ENCODE measurements around the gene COL6A1.
A peak's percentile ranks its signal among the peaks of the same experiment; 100 is the strongest.
"Not testable (repeated sequence)": the region's sequence is repeated elsewhere in the genome, so short reads cannot be mapped to it uniquely, and the experiment has no call there.

Gene COL6A1

DNA sequence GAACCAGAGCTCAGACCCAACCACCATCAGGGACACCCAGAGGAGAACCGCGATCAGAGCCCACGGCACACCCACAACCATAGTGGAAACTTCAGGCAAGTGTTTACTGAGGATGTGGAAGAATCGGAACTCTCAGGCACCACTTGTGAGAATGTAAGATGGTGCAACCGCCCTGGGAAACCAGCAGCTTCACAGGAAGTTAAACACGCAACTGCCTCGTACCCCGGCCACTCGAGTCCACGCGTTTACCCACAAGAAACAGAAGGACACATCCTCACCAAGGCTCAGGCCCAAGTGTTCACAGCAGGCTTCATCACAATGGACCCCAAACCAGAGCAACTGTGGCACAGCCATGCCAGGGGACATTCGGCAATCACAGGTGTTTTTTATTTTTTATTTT lies 64.9 kb downstream of the COL6A1 start:
- Histone ChIP-seq H3K4me1 (ENCODE audit: control insufficient read depth, insufficient read depth, low read length, poor library complexity, severe bottlenecking) (peaks cover 10% of the 10 kb centered on the region), H3K36me3 (ENCODE audit: control insufficient read depth, insufficient read depth, low read length) (no peaks in the 10 kb centered on the region), H3K9me3 (ENCODE audit: control insufficient read depth, low read length) (no peaks in the 10 kb centered on the region), H3K4me3 (ENCODE audit: extremely low read depth, insufficient read depth, low read length, poor library complexity, severe bottlenecking) (no peak overlapping the region), H3K27ac (ENCODE audit: low read depth, low read length, severe bottlenecking) (no peak overlapping the region)
- WGBS, 2 experiments (ENCODE audit: insufficient coverage in 2 of 2): 96 to 99% methylated on average over 8 to 9 of the region's 12 CpGs

DNA sequence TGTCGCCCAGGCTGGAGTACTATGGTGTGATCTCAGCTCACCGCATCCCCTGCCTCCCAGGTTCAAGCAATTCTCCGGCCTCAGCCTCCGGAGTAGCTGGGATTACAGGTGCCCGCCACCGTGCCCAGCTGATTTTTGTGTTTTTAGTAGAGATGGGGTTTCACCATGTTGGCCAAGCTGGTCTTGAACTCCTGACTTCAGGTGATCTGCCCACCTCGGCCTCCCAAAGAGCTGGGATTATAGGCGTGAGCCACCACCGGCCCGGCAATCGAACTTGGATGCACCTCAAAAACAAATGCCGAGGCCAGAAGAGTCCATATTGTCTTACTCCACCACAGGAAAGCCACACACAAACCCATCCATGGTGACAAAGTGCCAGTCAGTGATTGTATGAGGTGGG lies 65.3 kb downstream of the COL6A1 start:
- WGBS, 2 experiments (ENCODE audit: insufficient coverage in 2 of 2): 94 to 95% methylated on average over 8 to 9 of the region's 12 CpGs
- H3K9me3 ChIP-seq (ENCODE audit: control insufficient read depth, low read length); H3K27ac ChIP-seq (ENCODE audit: low read depth, low read length, severe bottlenecking): not testable (repeated sequence)

DNA sequence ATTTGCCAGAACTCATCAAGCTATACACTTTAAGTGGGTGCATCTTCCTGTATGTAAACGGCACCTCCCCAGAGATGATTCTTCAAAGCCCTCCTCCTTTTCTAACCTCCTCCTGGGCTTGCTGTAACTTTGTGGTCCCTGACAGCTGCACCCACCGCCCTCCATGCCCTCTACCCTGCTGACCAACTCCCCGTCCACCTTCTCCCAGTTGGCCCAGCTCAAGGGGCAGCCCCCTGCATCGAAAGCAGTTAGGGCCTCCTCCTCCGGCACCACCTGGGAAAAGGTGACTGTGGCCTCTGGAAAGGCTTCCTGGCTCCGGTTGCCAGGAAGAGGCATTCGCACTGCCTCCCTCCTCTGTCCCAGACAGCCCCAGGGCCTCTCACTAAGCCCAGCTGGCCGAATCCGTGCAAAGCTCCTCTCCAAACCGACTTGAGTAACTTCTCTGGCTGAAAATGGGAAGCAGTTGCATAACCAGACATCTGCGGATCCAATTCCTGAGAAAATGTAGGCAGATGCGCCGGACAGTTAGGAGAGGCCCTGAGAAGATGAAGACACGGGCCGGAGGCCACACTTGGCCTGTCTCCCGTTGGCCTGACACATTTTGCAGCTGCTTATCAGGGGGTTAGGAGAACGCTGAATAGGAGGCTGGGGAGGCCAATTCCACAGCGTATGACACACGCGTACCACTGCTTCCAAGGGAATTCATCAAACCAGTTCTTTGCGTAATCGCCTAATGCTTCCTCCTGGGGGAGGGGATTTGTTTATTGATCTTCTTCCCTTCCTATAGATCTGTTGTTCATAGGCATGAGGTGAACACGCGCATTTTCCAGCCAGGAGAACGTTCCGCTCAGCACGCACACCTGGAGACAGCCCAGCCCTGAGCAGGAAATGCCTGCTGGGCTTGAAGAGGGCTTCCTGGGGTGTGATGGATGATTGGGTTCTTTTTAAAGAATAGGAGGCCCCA lies 67.6 kb downstream of the COL6A1 start:
- H3K4me3 ChIP-seq (ENCODE audit: extremely low read depth, insufficient read depth, low read length, poor library complexity, severe bottlenecking): no peak overlapping the region
- H3K27ac ChIP-seq (ENCODE audit: low read depth, low read length, severe bottlenecking): peak overlapping the region; percentile 41
- 65 to 74% methylated on average over 16 to 23 of the region's 27 CpGs for WGBS, 2 experiments (ENCODE audit: insufficient coverage in 2 of 2)
- H3K4me1 ChIP-seq (ENCODE audit: control insufficient read depth, insufficient read depth, low read length, poor library complexity, severe bottlenecking): peaks cover 12% of the 10 kb centered on the region
- H3K9me3 ChIP-seq (ENCODE audit: control insufficient read depth, low read length): no peaks in the 10 kb centered on the region
- no peaks in the 10 kb centered on the region for H3K36me3 ChIP-seq (ENCODE audit: control insufficient read depth, insufficient read depth, low read length)

More for the DNA sequence above, 65.3 kb downstream of the COL6A1 start:
- not testable (repeated sequence) for H3K4me3 ChIP-seq (ENCODE audit: extremely low read depth, insufficient read depth, low read length, poor library complexity, severe bottlenecking); H3K36me3 ChIP-seq (ENCODE audit: control insufficient read depth, insufficient read depth, low read length); H3K4me1 ChIP-seq (ENCODE audit: control insufficient read depth, insufficient read depth, low read length, poor library complexity, severe bottlenecking)

DNA sequence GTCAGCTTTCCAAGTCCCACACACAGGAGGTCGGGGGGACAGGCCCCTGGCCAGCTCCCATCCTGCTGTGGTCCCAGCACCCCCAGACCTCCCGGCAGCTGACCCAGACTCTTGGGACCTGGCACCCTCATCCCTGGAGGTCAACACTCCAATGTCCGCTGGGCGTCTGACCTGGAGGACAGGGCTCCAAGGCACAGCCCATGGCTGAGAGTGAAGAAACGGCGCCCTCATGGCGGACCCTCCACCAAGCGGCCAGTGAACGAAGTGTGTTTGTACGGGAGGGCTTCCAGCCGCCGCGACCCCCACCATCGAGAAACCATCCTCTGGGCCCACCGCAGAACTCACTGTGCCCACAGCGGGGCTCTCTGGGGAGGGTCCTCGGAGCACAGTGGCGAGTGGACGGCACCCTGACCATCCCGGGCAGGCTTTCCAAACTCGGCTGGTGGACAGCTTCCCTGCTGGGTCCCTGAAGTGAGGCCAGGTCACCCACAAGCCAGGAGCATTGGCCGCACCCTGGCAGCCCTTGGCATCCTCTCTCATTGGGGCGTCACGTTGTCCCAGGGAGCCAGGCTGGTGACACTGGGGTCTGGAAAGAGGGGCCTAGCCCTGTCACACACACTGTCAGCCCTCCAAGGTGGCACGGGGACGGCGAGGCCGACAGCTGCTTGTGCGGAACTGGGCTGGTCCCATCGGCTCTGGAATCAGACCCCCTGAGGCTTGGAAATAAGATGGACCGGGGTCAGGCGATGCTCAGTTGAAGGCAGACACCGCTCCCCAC lies 68.5 kb downstream of the COL6A1 start:
- Histone ChIP-seq H3K4me3 (ENCODE audit: extremely low read depth, insufficient read depth, low read length, poor library complexity, severe bottlenecking) (no peak overlapping the region), H3K4me1 (ENCODE audit: control insufficient read depth, insufficient read depth, low read length, poor library complexity, severe bottlenecking) (peaks cover 12% of the 10 kb centered on the region), H3K27ac (ENCODE audit: low read depth, low read length, severe bottlenecking) (no peak overlapping the region), H3K9me3 (ENCODE audit: control insufficient read depth, low read length) (no peaks in the 10 kb centered on the region), H3K36me3 (ENCODE audit: control insufficient read depth, insufficient read depth, low read length) (no peaks in the 10 kb centered on the region)
- WGBS, 2 experiments (ENCODE audit: insufficient coverage in 2 of 2): 92 to 94% methylated on average over 30 to 33 of the region's 33 CpGs

DNA sequence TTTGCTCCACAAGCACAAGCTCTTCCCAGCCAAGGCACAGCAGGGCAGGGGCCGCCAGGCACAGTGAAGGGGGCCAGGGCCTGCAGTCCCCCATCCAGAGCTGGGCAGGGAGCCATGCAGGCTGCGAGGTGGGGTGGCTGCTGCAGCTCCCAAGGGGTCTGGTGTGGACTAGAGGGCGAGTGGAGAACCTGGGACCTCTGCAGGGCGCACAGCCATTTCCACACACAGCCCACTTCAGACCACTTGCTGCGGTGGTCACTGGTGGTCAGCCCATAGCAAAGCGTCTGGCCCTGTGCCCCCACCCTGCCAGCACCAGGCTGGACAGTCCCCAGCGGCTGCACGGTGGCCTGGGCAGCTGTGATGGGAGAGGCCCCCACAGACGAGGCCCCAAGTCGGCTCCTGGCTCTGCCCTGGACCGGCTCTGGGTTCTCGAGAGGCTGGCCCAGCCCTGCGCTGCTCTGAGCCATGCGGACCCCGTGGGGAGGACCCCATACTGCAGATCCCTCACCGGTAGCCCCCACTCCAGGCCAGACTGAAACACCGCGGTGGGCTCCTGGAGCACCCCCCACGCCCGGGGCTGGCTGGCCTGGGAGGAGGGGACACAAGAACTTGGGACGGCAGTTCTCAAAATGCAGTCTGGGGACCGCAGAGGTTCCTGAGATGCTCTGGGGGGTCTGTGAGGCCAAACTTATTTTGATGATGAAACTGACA lies 69.3 kb downstream of the COL6A1 start:
- no peak overlapping the region for H3K4me3 ChIP-seq (ENCODE audit: extremely low read depth, insufficient read depth, low read length, poor library complexity, severe bottlenecking)

DNA sequence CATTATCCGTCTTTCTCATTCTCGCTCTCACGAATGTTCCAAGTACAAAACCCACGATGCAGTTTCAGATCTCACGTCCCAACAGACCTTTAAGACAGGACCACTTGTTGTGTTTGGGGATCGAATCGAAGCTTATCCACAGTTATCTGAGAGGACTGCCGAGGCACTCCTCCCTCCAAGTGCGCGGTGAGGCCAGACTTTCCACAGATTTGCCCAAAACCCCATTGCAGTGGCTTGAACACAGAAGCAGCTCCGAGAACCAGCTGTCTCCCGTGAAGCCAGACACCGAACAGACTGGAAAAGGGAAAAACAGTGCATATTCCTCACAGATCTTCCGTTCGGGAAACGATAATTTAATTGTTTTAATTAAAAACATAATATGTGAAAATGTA lies 69.8 kb downstream of the COL6A1 start:
- Histone ChIP-seq H3K36me3 (ENCODE audit: control insufficient read depth, insufficient read depth, low read length) (no peaks in the 10 kb centered on the region), H3K4me1 (ENCODE audit: control insufficient read depth, insufficient read depth, low read length, poor library complexity, severe bottlenecking) (peaks cover 14% of the 10 kb centered on the region), H3K4me3 (ENCODE audit: extremely low read depth, insufficient read depth, low read length, poor library complexity, severe bottlenecking) (no peak overlapping the region), H3K9me3 (ENCODE audit: control insufficient read depth, low read length) (no peaks in the 10 kb centered on the region), H3K27ac (ENCODE audit: low read depth, low read length, severe bottlenecking) (no peak overlapping the region)
- 94 to 98% methylated on average over 10 to 15 of the region's 16 CpGs for WGBS, 2 experiments (ENCODE audit: insufficient coverage in 2 of 2)

More for the DNA sequence above, 69.3 kb downstream of the COL6A1 start:
- Histone ChIP-seq H3K4me1 (ENCODE audit: control insufficient read depth, insufficient read depth, low read length, poor library complexity, severe bottlenecking) (peaks cover 12% of the 10 kb centered on the region), H3K27ac (ENCODE audit: low read depth, low read length, severe bottlenecking) (no peak overlapping the region), H3K36me3 (ENCODE audit: control insufficient read depth, insufficient read depth, low read length) (no peaks in the 10 kb centered on the region), H3K9me3 (ENCODE audit: control insufficient read depth, low read length) (no peaks in the 10 kb centered on the region)
- whole genome bisulfite sequencing, 2 experiments (ENCODE audit: insufficient coverage in 2 of 2): 94 to 96% methylated on average over 20 of the region's 22 CpGs

DNA sequence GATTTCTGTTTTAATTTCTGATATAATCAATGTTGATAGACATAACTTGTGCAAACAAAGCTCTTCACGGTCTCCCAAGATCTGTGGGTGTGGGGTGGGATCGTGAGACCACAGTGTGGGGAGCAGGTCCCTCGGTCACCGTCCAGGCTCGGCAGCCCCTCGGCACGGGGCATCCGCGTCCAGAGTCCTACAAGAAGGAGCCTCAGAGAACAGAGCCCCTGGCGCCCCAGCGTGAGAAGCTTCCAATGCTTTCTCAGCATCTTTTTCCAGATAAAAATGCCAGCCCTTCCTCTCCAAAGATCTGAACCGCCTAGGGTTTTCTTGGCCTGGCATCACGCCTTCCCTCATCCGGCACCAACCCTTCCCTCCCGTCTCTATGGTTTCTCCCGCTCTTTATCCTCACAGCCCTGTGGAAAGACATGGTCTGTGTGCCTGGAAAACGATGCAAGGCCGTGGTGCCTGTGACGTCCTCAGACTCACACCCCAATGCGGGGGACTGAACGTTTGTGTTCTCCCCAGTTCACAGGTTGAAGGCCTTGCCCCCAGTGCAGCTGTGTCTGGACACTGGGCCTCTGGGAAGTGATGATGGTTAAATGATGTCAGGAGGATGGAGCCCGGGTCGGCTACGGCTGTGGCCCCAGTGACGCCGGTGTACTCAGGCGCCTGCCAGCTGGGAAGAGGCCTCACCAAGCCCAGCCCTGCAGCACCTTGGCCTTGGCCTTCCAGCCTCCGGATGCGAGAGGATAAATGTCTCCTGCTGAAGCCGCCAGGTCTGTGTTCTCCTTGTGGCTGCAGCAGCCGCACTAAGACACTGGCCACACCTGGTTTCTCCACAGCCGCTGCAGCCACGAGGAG lies 70.5 kb downstream of the COL6A1 start:
- H3K27ac ChIP-seq (ENCODE audit: low read depth, low read length, severe bottlenecking): no peak overlapping the region
- 93% methylated on average over 27 to 32 of the region's 33 CpGs for WGBS, 2 experiments (ENCODE audit: insufficient coverage in 2 of 2)

DNA sequence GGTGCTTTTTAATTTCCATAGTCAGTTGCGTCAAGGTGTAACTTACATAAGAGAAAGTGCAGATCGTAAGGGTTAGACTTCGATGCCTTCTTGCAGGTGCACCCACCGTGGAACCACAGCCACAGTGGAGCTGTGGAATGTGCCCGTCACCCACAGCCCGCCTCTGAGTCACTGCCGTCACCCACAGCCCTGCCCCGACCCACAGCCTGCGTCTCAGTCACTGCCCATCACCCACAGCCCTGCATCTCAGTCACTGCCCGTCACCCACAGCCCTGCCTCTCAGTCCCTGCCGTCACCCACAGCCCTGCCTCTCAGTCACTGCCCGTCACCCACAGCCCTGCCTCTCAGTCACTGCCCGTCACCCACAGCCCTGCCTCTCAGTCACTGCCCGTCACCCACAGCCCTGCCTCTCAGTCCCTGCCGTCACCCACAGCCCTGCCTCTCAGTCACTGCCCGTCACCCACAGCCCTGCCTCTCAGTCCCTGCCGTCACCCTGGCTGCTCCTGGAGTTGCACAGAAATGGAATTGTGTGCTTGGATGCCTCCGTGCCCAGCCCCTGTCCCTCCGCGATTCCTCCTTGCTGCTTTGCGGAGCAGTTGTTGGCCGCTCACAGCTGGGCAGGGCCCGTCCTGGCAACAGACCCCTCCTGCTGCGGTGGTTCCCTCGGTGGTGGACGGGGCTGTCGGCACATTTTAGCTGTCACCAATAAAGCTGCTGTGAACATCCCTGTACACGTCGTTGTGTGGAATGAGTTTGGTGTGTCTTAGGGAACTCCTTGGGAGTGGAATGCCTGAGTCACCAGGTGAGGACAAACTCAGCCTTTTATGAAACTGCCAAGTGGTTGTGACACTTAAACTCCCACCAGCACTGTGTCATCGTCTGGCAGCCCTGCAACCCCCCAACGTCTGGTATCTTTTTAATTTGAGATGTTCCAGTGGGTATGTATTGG lies 71.4 kb downstream of the COL6A1 start:
- no peaks in the 10 kb centered on the region for H3K9me3 ChIP-seq (ENCODE audit: control insufficient read depth, low read length)
- H3K36me3 ChIP-seq (ENCODE audit: control insufficient read depth, insufficient read depth, low read length): no peaks in the 10 kb centered on the region
- H3K4me3 ChIP-seq (ENCODE audit: extremely low read depth, insufficient read depth, low read length, poor library complexity, severe bottlenecking): no peak overlapping the region
- peaks cover 19% of the 10 kb centered on the region for H3K4me1 ChIP-seq (ENCODE audit: control insufficient read depth, insufficient read depth, low read length, poor library complexity, severe bottlenecking)
- 86 to 92% methylated on average over 25 to 26 of the region's 31 CpGs for WGBS, 2 experiments (ENCODE audit: insufficient coverage in 2 of 2)
- no peak overlapping the region for H3K27ac ChIP-seq (ENCODE audit: low read depth, low read length, severe bottlenecking)

More for the DNA sequence above, 70.5 kb downstream of the COL6A1 start:
- H3K9me3 ChIP-seq (ENCODE audit: control insufficient read depth, low read length): no peaks in the 10 kb centered on the region
- H3K4me3 ChIP-seq (ENCODE audit: extremely low read depth, insufficient read depth, low read length, poor library complexity, severe bottlenecking): no peak overlapping the region
- no peaks in the 10 kb centered on the region for H3K36me3 ChIP-seq (ENCODE audit: control insufficient read depth, insufficient read depth, low read length)
- H3K4me1 ChIP-seq (ENCODE audit: control insufficient read depth, insufficient read depth, low read length, poor library complexity, severe bottlenecking): peaks cover 19% of the 10 kb centered on the region

- Histone ChIP-seq H3K4me1 (ENCODE audit: control insufficient read depth, insufficient read depth, low read length, poor library complexity, severe bottlenecking) (peaks cover 19% of the 10 kb centered on the region), H3K27ac (ENCODE audit: low read depth, low read length, severe bottlenecking) (no peak overlapping the region), H3K36me3 (ENCODE audit: control insufficient read depth, insufficient read depth, low read length) (no peaks in the 10 kb centered on the region), H3K9me3 (ENCODE audit: control insufficient read depth, low read length) (peaks cover 7% of the 10 kb centered on the region), H3K4me3 (ENCODE audit: extremely low read depth, insufficient read depth, low read length, poor library complexity, severe bottlenecking) (no peak overlapping the region)
- WGBS, 2 experiments (ENCODE audit: insufficient coverage in 2 of 2): 95 to 97% methylated on average over 5 to 8 of the region's 10 CpGs
Measured at GRCh38 chr21:46054031-46054430, 72.5 kb downstream of the COL6A1 start.

All from mesodermal cell (in vitro differentiated cells).